HepG2 (cell line): ENCODE data around the gene MGLL. TPM values are rescaled to one million over a fixed set of nuclear protein-coding genes. Genes with fewer than 3 reads are reported as not detected.

Experiments
- ATAC-seq: fragments of 200-7000 bp; cut with Tn5 transposase; 3 replicates; pipeline ENCODE4 v1.9.1; 2020; ENCODE audit warnings: mild to moderate bottlenecking, moderate library complexity
- BruUV-seq: library from RNA; stranded (reverse); fragments of 400-500 nt; replicated peaks from 2 replicates; lab custom pipeline; 2021; lab: Mats Ljungman, UMichigan
- CTCF ChIA-PET: fragments of 300-600 bp; formaldehyde crosslinking; extraction: SDS; loops from one replicate; lab custom pipeline; 2021; ENCODE audit warnings: low total read pairs, inconsistent platforms, low intra/inter-chr PET ratio; lab: Yijun Ruan, JAX
- POLR2A ChIA-PET: fragments of 350-600 bp; sonication (Branson Sonifier 250); formaldehyde crosslinking; loops from one replicate; lab custom pipeline; 2020; ENCODE audit warnings: antibody characterized with exemption, inconsistent platforms; lab: Yijun Ruan, JAX
- DNase-seq: peaks from one replicate; pipeline ENCODE4 v3.0.0-alpha.2; 2015; ENCODE audit warnings: low spot score
- FAIRE-seq: peaks from 3 replicates; lab custom pipeline; 2011; peaks lifted over from hg19 to GRCh38; lab: Jason Lieb, UNC
- H2AFZ ChIP-seq: one replicate; pipeline ENCODE4 v1.6.1; 2011; ENCODE audit warnings: low read length, inconsistent platforms
- H3K27ac ChIP-seq: fragments of 300-600 bp; 3 replicates; pipeline ENCODE4 v1.8.0; 2011; ENCODE audit warnings: mixed run types, mild to moderate bottlenecking, mixed read lengths, low read length, inconsistent platforms; ENCODE audit not compliant: insufficient read depth; ENCODE audit errors: extremely low read length
- H3K27me3 ChIP-seq, 2 experiments: fragments of 200-600 bp in 1 of 2; 2 replicates in 1 of 2; 3 replicates in 1 of 2; pipeline versions ENCODE4 v1.6.0 to v1.8.0; 2011; ENCODE audit warnings: low read length in 2 of 2, mild to moderate bottlenecking in 2 of 2, moderate library complexity in 2 of 2, inconsistent platforms in 1 of 2; ENCODE audit not compliant: insufficient read depth in 2 of 2, control insufficient read depth in 1 of 2
- H3K36me3 ChIP-seq, 2 experiments: fragments of 200-600 bp in 1 of 2; replicated peaks in 1 of 2; 2 replicates in 1 of 2; 3 replicates in 1 of 2; pipeline versions ENCODE4 v1.5.1 to v1.8.0; 2011; ENCODE audit warnings: low read length in 2 of 2, inconsistent platforms in 1 of 2; ENCODE audit not compliant: insufficient read depth in 2 of 2, control insufficient read depth in 1 of 2
- H3K4me1 ChIP-seq: 2 replicates; pipeline ENCODE4 v1.5.1; 2012; ENCODE audit warnings: low read length, inconsistent platforms; ENCODE audit not compliant: insufficient read depth
- H3K4me2 ChIP-seq: 2 replicates; pipeline ENCODE4 v1.6.0; 2011; ENCODE audit warnings: low read depth, low read length, inconsistent platforms
- H3K4me3 ChIP-seq, 3 experiments: fragments of 200-600 bp in 1 of 3; sonication (generic), shearing (Covaris generic) in 1 of 3; replicated peaks in 1 of 3; 2 replicates each; pipeline ENCODE4 v1.5.1; 2011 to 2016; ENCODE audit warnings: low read length in 3 of 3, inconsistent platforms in 2 of 3, low read depth in 2 of 3, mild to moderate bottlenecking in 2 of 3, control low read depth in 1 of 3, mixed read lengths in 1 of 3; ENCODE audit not compliant: insufficient read depth in 1 of 3
- H3K79me2 ChIP-seq: one replicate; pipeline ENCODE4 v1.6.1; 2011; ENCODE audit warnings: low read length, inconsistent platforms; ENCODE audit not compliant: insufficient read depth
- H3K9ac ChIP-seq: 2 replicates; pipeline ENCODE4 v1.6.0; 2011; ENCODE audit warnings: mild to moderate bottlenecking, low read depth, low read length, inconsistent platforms; ENCODE audit not compliant: insufficient read depth
- H3K9me3 ChIP-seq: 2 replicates; pipeline ENCODE4 v1.5.1; 2012; ENCODE audit warnings: mild to moderate bottlenecking, low read length
- H4K20me1 ChIP-seq: 2 replicates; pipeline ENCODE4 v1.6.0; 2011; ENCODE audit warnings: inconsistent platforms, mild to moderate bottlenecking, low read length, moderate library complexity; ENCODE audit not compliant: insufficient read depth
- FOXA3 ChIP-seq: IDR thresholded peaks from 2 replicates; pipeline ENCODE4 v1.6.1; 2016; ENCODE audit warnings: missing genetic modification reagents, missing compliant biosample characterization
- FOXO1 ChIP-seq: sonication (generic); formaldehyde crosslinking; IDR thresholded peaks from 2 replicates; pipeline ENCODE4 v1.4.0; 2020; ENCODE audit warnings: missing genetic modification reagents
- GLMP ChIP-seq: sonication (generic); formaldehyde crosslinking; IDR thresholded peaks from 2 replicates; pipeline ENCODE4 v1.9.0; 2021; ENCODE audit warnings: missing genetic modification reagents, mild to moderate bottlenecking, borderline replicate concordance
- KAT2B ChIP-seq: fragments of 150-350 bp; IDR thresholded peaks from 2 replicates; pipeline ENCODE4 v1.6.1; 2014; ENCODE audit warnings: low read depth, low read length, borderline replicate concordance
- KAT7 ChIP-seq: IDR thresholded peaks from 2 replicates; pipeline ENCODE4 v1.6.1; 2018; ENCODE audit warnings: borderline replicate concordance, missing compliant biosample characterization
- MAF1 ChIP-seq: sonication (generic); formaldehyde crosslinking; IDR thresholded peaks from 2 replicates; pipeline ENCODE4 v1.5.0; 2020; ENCODE audit warnings: missing genetic modification reagents, borderline replicate concordance
- PAXIP1 ChIP-seq: sonication (generic); formaldehyde crosslinking; conservative IDR thresholded peaks from 2 replicates; pipeline ENCODE4 v1.4.0; 2020; ENCODE audit warnings: mild to moderate bottlenecking, missing genetic modification reagents, moderate library complexity
- TFDP1 ChIP-seq: IDR thresholded peaks from 2 replicates; pipeline ENCODE4 v1.6.1; 2016; ENCODE audit warnings: missing compliant biosample characterization, missing genetic modification reagents, borderline replicate concordance
- TP53 ChIP-seq: sonication (generic); formaldehyde crosslinking; conservative IDR thresholded peaks from 2 replicates; pipeline ENCODE4 v1.4.0; 2020; ENCODE audit warnings: missing genetic modification reagents
- ZNF207 ChIP-seq: fragments of 450-650 bp; IDR thresholded peaks from 2 replicates; pipeline ENCODE4 v1.6.1; 2016; ENCODE audit warnings: antibody characterized with exemption, borderline replicate concordance
- WGBS: methylation state at CpG from one replicate; pipeline ENCODE4 v1.1.6; 2017; ENCODE audit warnings: low lambda C conversion rate; 5-methylcytosine and 5-hydroxymethylcytosine counted together
- in situ Hi-C: cut with HindIII; loops from 2 replicates; pipeline ENCODE4 v1.10.0; 2017; ENCODE audit warnings: low pct_unique_long_range_greater_than_20kb; ENCODE audit not compliant: extremely low pct_ligation_motif_present
- intact Hi-C: fragments of 100-400 bp; cut with micrococcal nuclease; formaldehyde crosslinking; loops from one replicate; pipeline ENCODE4 v1.10.0; 2022; ENCODE audit not compliant: unreplicated experiment
- polyA plus RNA-seq, 8 experiments: library from polyadenylated mRNA; depleted of rRNA in 3 of 8; stranded (reverse) in 7 of 8; unstranded in 1 of 8; fragments of >200 nt; fragmentation: Illumina TruSeq in 4 of 8; extraction: Trizol in 4 of 8; gene quantifications; 2 replicates each; pipeline versions ENCODE4 v1.2.1 to v1.2.3, GENCODE V29; 2011 to 2016; ENCODE audit warnings: low read depth in 4 of 8, missing spikeins in 1 of 8, mixed read lengths in 1 of 8; ENCODE audit not compliant: insufficient read depth in 1 of 8
- total RNA-seq, 5 experiments: library from RNA; depleted of rRNA; stranded (reverse); fragments of >200 nt; fragmentation: Illumina TruSeq; extraction: Trizol; gene quantifications; 2 replicates each; pipeline ENCODE4 v1.2.3, GENCODE V29; 2016; ENCODE audit warnings: low read depth in 1 of 5

MGLL gene
- total and polyA plus RNA-seq, 2 of the 13 experiments (the other 11 are each of a cell fraction or from before 2014, with no cell fraction given): not detected

- no peak for TF ChIP-seq FOXO1
These were observed 12.7 kb downstream of the MGLL start (continued) for GRCh38 chr3:127809611-127810010.

GRCh38 chr3:127809211-127809610, 13.1 kb downstream of the MGLL start:
- Histone ChIP-seq H2AFZ (no peak overlapping the region), H3K27me3 (no peaks in the 10 kb centered on the region), H3K4me2 (no peak overlapping the region), H3K9me3 (no peaks in the 10 kb centered on the region), H3K9ac (no peak overlapping the region), H3K36me3 (no peaks in the 10 kb centered on the region), H3K4me1 (peaks cover 6% of the 10 kb centered on the region; the same call in 1 of the 2 replicates), H4K20me1 (no peaks in the 10 kb centered on the region), H3K79me2 (no peaks in the 10 kb centered on the region), H3K27ac (no peak overlapping the region), H3K4me3 (no peak overlapping the region)
- no peak for ATAC-seq
- CTCF ChIA-PET: no interaction called here
- in situ Hi-C loops: no loop called here
- WGBS: 0% methylated on average over 1 of the region's 1 CpG
- BruUV-seq: no TSS peak
- TF ChIP-seq GLMP (CRISPR knock-in tag): no peak
- FAIRE-seq: no peak
- intact Hi-C loops: no loop called here
- DNase-seq: no peak
- POLR2A ChIA-PET: no interaction called here

- intact Hi-C loops: no loop called here
- H3K9me3 ChIP-seq: no peaks in the 10 kb centered on the region
- H3K9ac ChIP-seq: no peak overlapping the region
- no peaks in the 10 kb centered on the region for H3K36me3 ChIP-seq
- no peak for ATAC-seq
- no TSS peak for BruUV-seq
- H3K4me1 ChIP-seq: no peaks in the 10 kb centered on the region
- H2AFZ ChIP-seq: no peak overlapping the region
- ChIA-PET CTCF (no interaction called here), POLR2A (no interaction called here)
- DNase-seq: no peak
- no peak for FAIRE-seq
- no peak for TF ChIP-seq KAT2B
- TF ChIP-seq MAF1 (CRISPR knock-in tag): no peak
- TF ChIP-seq TP53: no peak
- no peak for TF ChIP-seq KAT7 (CRISPR knock-in tag)
- TF ChIP-seq PAXIP1 (CRISPR knock-in tag): no peak
- TF ChIP-seq FOXA3 (CRISPR knock-in tag): no peak
- TF ChIP-seq TFDP1 (CRISPR knock-in tag): no peak
- no peak for TF ChIP-seq ZNF207
- in situ Hi-C loops: no loop called here
- no peaks in the 10 kb centered on the region for H4K20me1 ChIP-seq
- no peak overlapping the region for H3K4me3 ChIP-seq
- no peak overlapping the region for H3K4me2 ChIP-seq
- no peak overlapping the region for H3K27ac ChIP-seq
- H3K79me2 ChIP-seq: no peaks in the 10 kb centered on the region
- H3K27me3 ChIP-seq: no peaks in the 10 kb centered on the region
These were observed 14.1 kb downstream of the MGLL start for GRCh38 chr3:127808197-127808596.
